ENCODE results near the gene AP2B1. TPM values are rescaled to one million over a fixed set of nuclear protein-coding genes. Genes with fewer than 3 reads are reported as not detected.

The AP2B1 gene
- total RNA-seq, 1 experiment from 2014 or later = 198 TPM

DNA sequence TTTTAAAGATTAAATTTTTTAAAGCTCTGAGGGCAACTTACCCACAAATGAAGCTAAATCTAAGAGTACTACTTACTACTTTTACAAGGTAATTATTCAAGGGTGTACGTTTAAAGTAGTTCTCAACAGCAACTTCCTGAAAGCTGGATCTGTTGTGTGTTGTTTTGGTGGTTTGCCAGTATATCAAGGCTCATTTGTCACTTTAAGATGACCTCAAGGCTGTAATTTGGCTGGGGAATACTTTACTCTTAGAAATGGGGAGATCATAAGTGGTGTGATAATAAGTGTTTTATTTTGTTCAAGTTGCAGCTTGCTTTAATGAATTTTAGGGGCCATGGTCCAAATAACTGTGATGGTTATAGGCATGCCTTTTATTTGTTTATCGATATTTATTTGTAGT lies 30.4 kb downstream of the AP2B1 start:
- intact Hi-C loops (cut with micrococcal nuclease) = loop anchor here (10.0 kb wide), 1 partner anchor 187 kb away; the partner anchor contains the start of gene TAF15
- Histone ChIP-seq H2AFZ (ENCODE audit: low read depth, low read length, poor library complexity, severe bottlenecking) (no peak overlapping the region), H3K36me3 (ENCODE audit: control insufficient read depth in 1 of 2, insufficient read depth in 2 of 2, low read length in 2 of 2) (peaks cover 2 to 6% of the 10 kb centered on the region in 2 experiments; a peak in 1 of 4 replicates), H3K4me1 (ENCODE audit: control insufficient read depth in 1 of 2, insufficient read depth in 2 of 2, low read length in 2 of 2) (no peaks in the 10 kb centered on the region), H3K9me3 (ENCODE audit: control insufficient read depth in 1 of 2, insufficient read depth in 1 of 2, low read depth in 1 of 2, low read length in 2 of 2) (no peaks in the 10 kb centered on the region), H3K4me2 (ENCODE audit: low read length) (no peak overlapping the region), H3K79me2 (ENCODE audit: insufficient read depth, low read length) (peaks cover 70% of the 10 kb centered on the region), H3K9ac (ENCODE audit: low read length) (no peak overlapping the region), H3K9me2 (ENCODE audit: insufficient read depth) (no peaks in the 10 kb centered on the region), H3K27ac (ENCODE audit: low read depth, low read length) (no peak overlapping the region), H4K20me1 (ENCODE audit: insufficient read depth) (peaks cover 8% of the 10 kb centered on the region; the same call in 1 of the 2 replicates), H3K4me3 (replicated peaks in 1 of 2; ENCODE audit: low read depth in 1 of 2, low read length in 2 of 2) (no peak overlapping the region), H3K27me3 (ENCODE audit: insufficient read depth, low read length) (no peaks in the 10 kb centered on the region)
- RAD21 ChIA-PET (ENCODE audit: low non-redundant PET in 1 of 2, low total read pairs in 2 of 2, uncharacterized antibody in 2 of 2, unreplicated experiment in 2 of 2) = no interaction called here
- CTCF ChIA-PET = no interaction called here
- no peak for ATAC-seq
- TF ChIP-seq FOSL1 (IDR thresholded peaks at IDR 0.05; ENCODE audit: low read depth) (no peak), ELF1 (IDR thresholded peaks at IDR 0.05; ENCODE audit: borderline replicate concordance, low read depth) (no peak), CTCF (IDR thresholded peaks at IDR 0.05 in 2 of 3, conservative IDR thresholded peaks at IDR 0.05 in 1 of 3; ENCODE audit: borderline replicate concordance in 1 of 3, insufficient read depth in 1 of 3, low read depth in 2 of 3, low read length in 2 of 3) (no peak), POLR2A (IDR thresholded peaks at IDR 0.05; ENCODE audit: borderline replicate concordance, extremely low read depth, insufficient read depth, insufficient read length) (no peak), CBX3 (IDR thresholded peaks at IDR 0.05; ENCODE audit: low read depth) (no peak), SRF (IDR thresholded peaks at IDR 0.05; ENCODE audit: low read depth) (no peak), SP1 (IDR thresholded peaks at IDR 0.05; ENCODE audit: low read depth) (no peak), JUND (IDR thresholded peaks at IDR 0.05) (no peak)
- TF ChIP-seq, protein P1, sequence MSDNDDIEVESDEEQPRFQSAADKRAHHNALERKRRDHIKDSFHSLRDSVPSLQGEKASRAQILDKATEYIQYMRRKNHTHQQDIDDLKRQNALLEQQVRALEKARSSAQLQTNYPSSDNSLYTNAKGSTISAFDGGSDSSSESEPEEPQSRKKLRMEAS (IDR thresholded peaks at IDR 0.05) = no peak
- BruUV-seq (replicated peaks) = no TSS peak
- DNase-seq (ENCODE audit: low read depth, low spot score) = no peak
- POLR2A ChIA-PET = no interaction called here

- Histone ChIP-seq H3K36me3 (ENCODE audit: control insufficient read depth in 1 of 2, insufficient read depth in 2 of 2, low read length in 2 of 2) (peaks cover 4 to 6% of the 10 kb centered on the region in 2 experiments; a peak in 2 of 4 replicates), H3K9ac (ENCODE audit: low read length) (no peak overlapping the region), H3K27me3 (ENCODE audit: insufficient read depth, low read length) (no peaks in the 10 kb centered on the region), H3K79me2 (ENCODE audit: insufficient read depth, low read length) (peaks cover 63% of the 10 kb centered on the region), H3K4me3 (replicated peaks in 1 of 2; ENCODE audit: low read depth in 1 of 2, low read length in 2 of 2) (no peak overlapping the region), H3K27ac (ENCODE audit: low read depth, low read length) (no peak overlapping the region), H3K9me3 (ENCODE audit: control insufficient read depth in 1 of 2, insufficient read depth in 1 of 2, low read depth in 1 of 2, low read length in 2 of 2) (no peaks in the 10 kb centered on the region), H3K4me1 (ENCODE audit: control insufficient read depth in 1 of 2, insufficient read depth in 2 of 2, low read length in 2 of 2) (no peaks in the 10 kb centered on the region), H4K20me1 (ENCODE audit: insufficient read depth) (peaks cover 4% of the 10 kb centered on the region; the same call in 1 of the 2 replicates), H2AFZ (ENCODE audit: low read depth, low read length, poor library complexity, severe bottlenecking) (no peak overlapping the region), H3K9me2 (ENCODE audit: insufficient read depth) (no peaks in the 10 kb centered on the region), H3K4me2 (ENCODE audit: low read length) (no peak overlapping the region)
- DNase-seq (ENCODE audit: low read depth, low spot score) = no peak
- RAD21 ChIA-PET (ENCODE audit: low non-redundant PET in 1 of 2, low total read pairs in 2 of 2, uncharacterized antibody in 2 of 2, unreplicated experiment in 2 of 2) = interaction anchor here in 1 of 2 experiments (0.6 kb wide), 1 partner anchor 129 kb away, joined by 3 read pairs; no protein-coding TSS in a partner anchor
- CTCF ChIA-PET = no interaction called here
- BruUV-seq (replicated peaks) = no TSS peak
- POLR2A ChIA-PET = no interaction called here
- TF ChIP-seq, protein P2, sequence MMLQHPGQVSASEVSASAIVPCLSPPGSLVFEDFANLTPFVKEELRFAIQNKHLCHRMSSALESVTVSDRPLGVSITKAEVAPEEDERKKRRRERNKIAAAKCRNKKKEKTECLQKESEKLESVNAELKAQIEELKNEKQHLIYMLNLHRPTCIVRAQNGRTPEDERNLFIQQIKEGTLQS (IDR thresholded peaks at IDR 0.05) = no peak
- TF ChIP-seq TCF7L2 (IDR thresholded peaks at IDR 0.05; ENCODE audit: borderline replicate concordance, extremely low read depth, insufficient read depth, insufficient read length) = no peak
- no peak for TF ChIP-seq YY1 (IDR thresholded peaks at IDR 0.05; ENCODE audit: extremely low read depth, insufficient replicate concordance, low read depth, low read length)
- ATAC-seq = no peak
- intact Hi-C loops (cut with micrococcal nuclease) = loop anchor here (10.0 kb wide), 1 partner anchor 186 kb away; the partner anchor contains the start of gene TAF15
Observed at GRCh38 chr17:35618628-35619027, 31.5 kb downstream of the AP2B1 start.
